ENCODE data around the gene CBX8. TPM values are rescaled to one million over a fixed set of nuclear protein-coding genes. Genes with fewer than 3 reads are reported as not detected.

CBX8 gene
- total RNA-seq, 1 donor from 2014 or later = 6.3 TPM

- intact Hi-C loops (cut with micrococcal nuclease) = loop anchor here (2.0 to 5.0 kb wide), 3 partner anchors 18 to 1716 kb away; partner anchors contain the start of genes ACTG1, CBX2 and RNF213
Measured at GRCh38 chr17:79796444-79796762, 474 bp downstream of the CBX8 start.

- intact Hi-C loops (cut with micrococcal nuclease) = loop anchor here (2.0 to 5.0 kb wide), 3 partner anchors 17 to 1716 kb away; partner anchors contain the start of genes ACTG1, CBX2 and RNF213
Measured at GRCh38 chr17:79795795-79796443, 958 bp downstream of the CBX8 start.

- intact Hi-C loops (cut with micrococcal nuclease) = loop anchor here (5.0 kb wide), 2 partner anchors 467 to 1717 kb away; partner anchors contain the start of genes ACTG1 and RNF213
Measured at GRCh38 chr17:79794659-79795511, 2.0 kb downstream of the CBX8 start.

DNA sequence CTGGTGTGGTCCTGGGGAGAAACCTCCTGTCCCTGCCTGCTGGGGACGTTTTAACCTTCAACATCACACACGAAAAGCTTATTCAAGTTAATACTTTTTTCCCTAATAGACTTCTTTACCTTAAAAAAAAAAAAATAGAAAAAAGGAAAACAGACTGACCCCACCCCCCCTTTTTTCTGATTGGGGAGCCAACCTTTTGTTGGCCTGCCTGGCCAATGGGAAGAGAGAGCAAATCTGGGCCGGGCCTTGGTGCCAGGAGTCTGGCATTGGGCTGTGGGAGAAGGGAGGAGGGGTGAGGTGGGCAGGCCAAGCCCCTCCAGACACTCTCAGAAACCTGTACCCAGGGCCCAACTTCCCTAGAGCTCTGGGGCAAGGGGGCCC lies 3.0 kb downstream of the CBX8 start:
- intact Hi-C loops (cut with micrococcal nuclease) = no loop called here

- intact Hi-C loops (cut with micrococcal nuclease) = no loop called here
Measured at GRCh38 chr17:79792984-79793923, 3.6 kb downstream of the CBX8 start.

DNA sequence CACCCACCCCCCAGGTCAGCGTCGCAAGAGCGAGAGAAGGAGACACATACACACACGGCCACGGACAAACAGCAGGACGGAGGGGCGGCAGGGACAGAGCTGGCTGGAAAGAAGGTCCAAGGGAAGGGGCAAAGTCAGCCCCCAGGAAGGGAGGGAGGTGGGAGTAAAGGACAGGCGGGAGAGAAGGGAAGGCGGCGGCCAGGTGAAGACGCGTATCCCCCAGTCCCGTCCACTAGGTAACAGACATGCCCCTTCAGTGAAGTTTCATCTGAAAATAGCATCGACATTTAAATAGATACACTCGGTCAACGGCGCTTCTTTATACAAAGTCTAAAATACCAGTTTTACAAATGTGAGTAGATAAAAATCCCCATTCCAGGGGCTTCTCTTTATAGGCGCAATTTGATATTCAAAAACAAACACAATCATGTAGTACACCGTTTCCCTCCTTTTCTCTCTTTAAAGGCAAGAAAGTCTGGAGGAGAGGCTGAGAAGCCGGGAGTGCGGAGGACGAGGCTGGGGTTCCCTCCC lies 4.5 kb downstream of the CBX8 start:
- intact Hi-C loops (cut with micrococcal nuclease) = no loop called here

DNA sequence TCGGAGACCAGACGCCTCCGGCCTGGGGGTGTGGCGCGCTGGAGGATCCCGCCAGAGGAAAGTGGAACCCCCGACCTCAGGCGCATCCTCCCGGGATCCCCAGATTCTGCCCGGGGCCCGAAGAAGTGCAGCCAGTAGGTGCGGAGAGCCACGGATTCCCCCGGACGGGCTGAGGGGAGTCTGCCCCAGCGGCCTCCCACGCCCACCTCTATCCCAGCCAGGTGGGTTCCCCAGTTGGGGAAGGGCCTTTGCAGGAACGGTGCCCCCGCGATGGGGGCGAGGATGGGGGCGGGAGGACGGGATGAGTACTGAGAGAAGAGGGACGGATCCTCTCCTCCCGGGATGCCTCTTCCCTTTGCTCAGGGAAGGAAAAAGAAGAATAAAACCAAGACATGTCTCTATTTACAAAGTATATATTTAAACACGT lies 5.1 kb downstream of the CBX8 start:
- intact Hi-C loops (cut with micrococcal nuclease) = no loop called here

- intact Hi-C loops (cut with micrococcal nuclease) = no loop called here
Measured at GRCh38 chr17:79790805-79791734, 5.8 kb downstream of the CBX8 start.

GRCh38 chr17:79789943-79790804 lies 6.7 kb downstream of the CBX8 start:
- intact Hi-C loops (cut with micrococcal nuclease) = no loop called here

DNA sequence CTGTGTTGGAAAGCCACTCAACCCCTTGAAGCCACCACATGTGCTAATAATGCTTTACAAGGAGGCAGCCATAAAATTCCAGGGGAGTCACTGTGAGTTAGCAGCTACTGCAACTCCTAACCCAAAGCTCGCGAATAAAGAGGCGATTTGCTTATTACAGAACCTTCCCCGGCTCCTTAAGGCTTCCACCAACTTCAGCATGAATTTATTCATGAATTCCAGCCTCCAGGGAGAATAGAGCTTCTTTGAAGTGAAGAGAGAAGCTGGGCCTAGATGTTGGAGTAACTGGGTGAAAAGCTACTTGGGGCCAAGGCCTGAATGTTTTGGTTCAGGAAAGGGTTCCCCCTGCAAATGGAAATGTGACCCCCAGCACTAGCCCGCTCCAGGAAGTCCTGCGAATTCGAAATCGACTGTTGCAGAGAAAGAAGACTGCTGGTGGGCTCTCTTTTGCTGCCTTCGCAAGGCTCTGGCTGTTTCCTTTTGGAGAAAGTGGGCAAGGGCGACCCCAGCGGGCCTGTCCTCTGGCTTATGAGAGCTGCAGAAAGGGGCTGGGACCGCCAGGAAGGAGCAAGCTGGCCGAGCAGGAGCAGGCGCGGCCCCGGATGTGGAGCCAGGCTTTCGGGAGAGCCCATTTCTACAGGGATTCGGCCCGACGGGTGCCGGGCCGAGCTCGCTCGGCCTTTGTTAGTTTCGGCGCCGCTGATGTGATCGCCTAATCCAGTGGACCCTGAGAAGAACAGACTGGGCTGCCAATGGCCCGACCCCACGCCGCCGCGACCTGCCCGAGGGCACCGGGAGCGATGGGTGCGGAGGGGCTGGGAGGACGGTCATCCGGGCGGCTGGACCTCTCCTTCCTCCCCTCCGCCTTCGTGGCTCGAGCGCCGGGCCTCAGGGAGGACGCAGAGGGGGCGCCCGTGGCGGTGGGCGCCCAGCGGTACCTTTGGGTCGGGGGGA lies 7.6 kb downstream of the CBX8 start:
- intact Hi-C loops (cut with micrococcal nuclease) = no loop called here

DNA sequence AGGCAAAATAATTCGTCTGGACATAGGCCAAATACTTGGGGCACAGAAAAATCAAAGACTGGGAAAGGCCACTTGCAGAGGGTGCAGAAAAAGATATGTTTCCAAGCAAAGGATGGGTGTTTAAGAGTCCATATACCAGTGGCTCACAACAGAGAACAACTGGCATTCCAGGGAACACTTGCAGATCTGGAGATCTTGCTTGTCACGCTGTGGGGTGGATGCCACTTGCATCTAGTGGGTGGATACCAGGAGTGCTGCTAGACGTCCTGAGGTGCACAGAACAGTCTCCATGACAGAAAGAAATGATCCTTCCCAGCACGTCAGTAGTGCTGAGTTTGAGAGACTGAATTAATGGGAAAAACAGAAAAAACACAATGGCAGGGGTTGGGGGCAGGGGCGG lies 8.4 kb downstream of the CBX8 start:
- intact Hi-C loops (cut with micrococcal nuclease) = no loop called here

- intact Hi-C loops (cut with micrococcal nuclease) = no loop called here
Measured at GRCh38 chr17:79786930-79787643, 9.8 kb downstream of the CBX8 start.

GRCh38 chr17:79785900-79786810 lies 10.7 kb downstream of the CBX8 start:
- intact Hi-C loops (cut with micrococcal nuclease) = no loop called here

DNA sequence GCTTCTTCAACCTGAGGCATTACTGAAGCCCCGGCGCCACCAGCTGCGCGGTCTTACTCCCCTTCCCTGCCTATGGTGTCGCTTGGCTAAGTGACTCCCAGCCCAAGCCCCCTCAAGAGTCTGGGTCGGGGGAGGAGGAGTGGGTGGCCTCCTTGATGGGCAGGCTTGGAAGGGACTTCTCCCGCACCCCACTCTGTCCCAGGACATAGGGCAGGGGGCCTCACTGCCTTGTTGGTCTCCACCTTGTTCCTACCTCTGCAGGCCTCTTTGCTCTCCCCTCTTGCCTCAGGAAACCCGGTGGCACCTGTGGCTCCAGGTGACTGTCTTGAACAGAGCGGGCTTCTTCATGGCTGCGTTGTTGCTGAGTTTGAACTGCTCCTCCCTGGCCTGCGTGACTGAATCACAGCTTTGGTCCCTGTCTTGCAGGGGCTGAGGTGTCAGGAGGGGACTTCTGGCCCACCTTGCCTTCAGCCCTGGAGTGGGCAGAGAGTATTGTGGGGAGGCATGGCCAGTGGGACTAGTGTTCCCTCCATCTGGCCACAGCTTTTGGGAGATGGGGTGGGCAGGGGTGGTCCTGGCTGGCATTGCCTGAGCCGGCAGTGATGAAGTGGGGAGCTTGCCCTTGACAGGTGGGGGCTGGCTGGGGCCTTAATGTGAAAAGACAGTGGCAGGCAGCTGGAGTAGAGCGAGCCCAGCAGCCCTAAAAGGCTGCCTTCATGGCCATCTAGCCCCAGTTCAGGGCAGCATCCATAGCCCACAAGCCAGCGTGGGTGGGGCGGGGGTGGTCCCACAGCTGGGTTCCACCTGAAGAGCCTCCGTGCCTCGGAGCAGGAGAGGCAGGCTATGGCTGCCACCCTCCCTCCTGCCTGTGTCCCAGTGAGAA lies 11.6 kb downstream of the CBX8 start:
- intact Hi-C loops (cut with micrococcal nuclease) = no loop called here

- intact Hi-C loops (cut with micrococcal nuclease) = no loop called here
Measured at GRCh38 chr17:79784353-79785016, 12.4 kb downstream of the CBX8 start.
